ENCODE measurements around the gene FREM1. TPM values are rescaled to one million over a fixed set of nuclear protein-coding genes. Genes with fewer than 3 reads are reported as not detected.

The FREM1 gene
- total and polyA plus RNA-seq, 10 of the 15 experiments (the other 5 are each of a cell fraction or from before 2014, with no cell fraction given): 0.01 to 0.16 (median 0.08) TPM; not detected in 7

GRCh38 chr9:14686168-14686567, 224.1 kb downstream of the FREM1 start:
- H3K9me3 ChIP-seq (replicated peaks; ENCODE audit: control insufficient read depth, insufficient read depth, low read length): peaks cover 1% of the 10 kb centered on the region; the same call in 2 of the 3 replicates
- ChIA-PET POLR2A (no interaction called here), SMC1A (ENCODE audit: uncharacterized antibody, unreplicated experiment) (interaction anchor here (3.6 kb wide), 1 partner anchor 10 kb away, joined by 25 read pairs; no protein-coding TSS in a partner anchor), RAD21 (ENCODE audit: unreplicated experiment) (no interaction called here), CTCF (interaction anchor here (1.2 to 5.5 kb wide), 2 partner anchors 33 to 55 kb away, joined by 3 to 20 read pairs; no protein-coding TSS in a partner anchor)
- BruUV-seq (replicated peaks): no TSS peak
- no peak for ATAC-seq
- no peak overlapping the region for H3K27ac ChIP-seq (ENCODE audit: control insufficient read depth, insufficient read depth)
- DNase-seq (ENCODE audit: low read depth, low spot score): no peak
- no peaks in the 10 kb centered on the region for H4K20me1 ChIP-seq (ENCODE audit: control insufficient read depth, insufficient read depth)
- no peak for FAIRE-seq
- intact Hi-C loops (cut with micrococcal nuclease; ENCODE audit: unreplicated experiment): no loop called here
- H3K9ac ChIP-seq (ENCODE audit: control insufficient read depth, insufficient read depth, low read length): no peak overlapping the region
- peaks cover 0 to 5% of the 10 kb centered on the region in 2 experiments; a peak in 2 of 4 replicates for H3K36me3 ChIP-seq (ENCODE audit: control insufficient read depth in 2 of 2, insufficient read depth in 2 of 2, low read length in 1 of 2)
- in situ Hi-C loops (cut with MboI): no loop called here
- peaks cover 19% of the 10 kb centered on the region for H3K79me2 ChIP-seq (ENCODE audit: control insufficient read depth, insufficient read depth, low read length)
- H2AFZ ChIP-seq (ENCODE audit: control insufficient read depth, low read depth, low read length): no peak overlapping the region
- H3K4me1 ChIP-seq (ENCODE audit: control insufficient read depth, insufficient read depth, low read length): peaks cover 21% of the 10 kb centered on the region
- H3K4me3 ChIP-seq: no peak overlapping the region
- H3K4me2 ChIP-seq (ENCODE audit: control insufficient read depth, insufficient read depth): no peak overlapping the region
- no peaks in the 10 kb centered on the region for H3K27me3 ChIP-seq (replicated peaks in 1 of 2; ENCODE audit: control insufficient read depth in 2 of 2, insufficient read depth in 2 of 2, low read length in 1 of 2)
- TF ChIP-seq, protein P1, sequence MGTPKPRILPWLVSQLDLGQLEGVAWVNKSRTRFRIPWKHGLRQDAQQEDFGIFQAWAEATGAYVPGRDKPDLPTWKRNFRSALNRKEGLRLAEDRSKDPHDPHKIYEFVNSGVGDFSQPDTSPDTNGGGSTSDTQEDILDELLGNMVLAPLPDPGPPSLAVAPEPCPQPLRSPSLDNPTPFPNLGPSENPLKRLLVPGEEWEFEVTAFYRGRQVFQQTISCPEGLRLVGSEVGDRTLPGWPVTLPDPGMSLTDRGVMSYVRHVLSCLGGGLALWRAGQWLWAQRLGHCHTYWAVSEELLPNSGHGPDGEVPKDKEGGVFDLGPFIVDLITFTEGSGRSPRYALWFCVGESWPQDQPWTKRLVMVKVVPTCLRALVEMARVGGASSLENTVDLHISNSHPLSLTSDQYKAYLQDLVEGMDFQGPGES (IDR thresholded peaks at IDR 0.05): no peak
- no peak for TF ChIP-seq GABPA (IDR thresholded peaks at IDR 0.05; ENCODE audit: low read depth)
- TF ChIP-seq BCLAF1 (IDR thresholded peaks at IDR 0.05): no peak
- TF ChIP-seq POLR2AphosphoS2 (IDR thresholded peaks at IDR 0.05; ENCODE audit: low read depth, low read length): no peak
- TF ChIP-seq E4F1 (IDR thresholded peaks at IDR 0.05; ENCODE audit: borderline replicate concordance, partially characterized antibody): no peak
- no peak for TF ChIP-seq CREB1 (IDR thresholded peaks at IDR 0.05; ENCODE audit: low read depth)
- TF ChIP-seq RELA (IDR thresholded peaks at IDR 0.05; ENCODE audit: borderline replicate concordance, partially characterized antibody): no peak
- TF ChIP-seq, protein P2, sequence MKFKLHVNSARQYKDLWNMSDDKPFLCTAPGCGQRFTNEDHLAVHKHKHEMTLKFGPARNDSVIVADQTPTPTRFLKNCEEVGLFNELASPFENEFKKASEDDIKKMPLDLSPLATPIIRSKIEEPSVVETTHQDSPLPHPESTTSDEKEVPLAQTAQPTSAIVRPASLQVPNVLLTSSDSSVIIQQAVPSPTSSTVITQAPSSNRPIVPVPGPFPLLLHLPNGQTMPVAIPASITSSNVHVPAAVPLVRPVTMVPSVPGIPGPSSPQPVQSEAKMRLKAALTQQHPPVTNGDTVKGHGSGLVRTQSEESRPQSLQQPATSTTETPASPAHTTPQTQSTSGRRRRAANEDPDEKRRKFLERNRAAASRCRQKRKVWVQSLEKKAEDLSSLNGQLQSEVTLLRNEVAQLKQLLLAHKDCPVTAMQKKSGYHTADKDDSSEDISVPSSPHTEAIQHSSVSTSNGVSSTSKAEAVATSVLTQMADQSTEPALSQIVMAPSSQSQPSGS (IDR thresholded peaks at IDR 0.05; ENCODE audit: low read length): no peak
- TF ChIP-seq, protein P3, sequence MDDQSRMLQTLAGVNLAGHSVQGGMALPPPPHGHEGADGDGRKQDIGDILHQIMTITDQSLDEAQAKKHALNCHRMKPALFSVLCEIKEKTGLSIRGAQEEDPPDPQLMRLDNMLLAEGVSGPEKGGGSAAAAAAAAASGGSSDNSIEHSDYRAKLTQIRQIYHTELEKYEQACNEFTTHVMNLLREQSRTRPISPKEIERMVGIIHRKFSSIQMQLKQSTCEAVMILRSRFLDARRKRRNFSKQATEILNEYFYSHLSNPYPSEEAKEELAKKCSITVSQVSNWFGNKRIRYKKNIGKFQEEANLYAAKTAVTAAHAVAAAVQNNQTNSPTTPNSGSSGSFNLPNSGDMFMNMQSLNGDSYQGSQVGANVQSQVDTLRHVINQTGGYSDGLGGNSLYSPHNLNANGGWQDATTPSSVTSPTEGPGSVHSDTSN (IDR thresholded peaks at IDR 0.05; ENCODE audit: insufficient replicate concordance, low read depth, low read length): no peak
